B cell (primary cell): ENCODE measurements around the gene RNF150. TPM values are rescaled to one million over a fixed set of nuclear protein-coding genes. Genes with fewer than 3 reads are reported as not detected.

Experiments
- ATAC-seq: fragments of 200-7000 bp; cut with Tn5 transposase; one replicate; pipeline ENCODE4 v1.10.0; 2021; ENCODE audit warnings: low read depth, mild to moderate bottlenecking, moderate number of reproducible peaks, moderate library complexity
- CTCF ChIA-PET: fragments of 350-600 bp; sonication (Branson Sonifier 250); formaldehyde crosslinking; loops from one replicate; lab custom pipeline; 2021; ENCODE audit warnings: antibody characterized with exemption, inconsistent platforms; lab: Charles Lee
- POLR2A ChIA-PET: fragments of 350-600 bp; sonication (Branson Sonifier 250); formaldehyde crosslinking; loops from one replicate; lab custom pipeline; 2021; ENCODE audit warnings: antibody characterized with exemption; lab: Charles Lee
- DNase-seq: peaks from one replicate; pipeline ENCODE4 v3.0.0; 2013
- H2AFZ ChIP-seq: 2 replicates; pipeline ENCODE4 v1.6.1; 2012; ENCODE audit warnings: mild to moderate bottlenecking, low read depth, low read length; ENCODE audit not compliant: insufficient read depth, poor library complexity, severe bottlenecking
- H3K27ac ChIP-seq, 2 donors: 1 replicate in 1 of 2; 2 replicates in 1 of 2; pipeline ENCODE4 v1.5.1; 2012 to 2013; ENCODE audit warnings: low read length in 2 of 2, mild to moderate bottlenecking in 2 of 2, moderate library complexity in 1 of 2
- H3K27me3 ChIP-seq, 4 experiments: fragments of 200-600 bp in 1 of 4; sonication (generic) in 1 of 4; replicated peaks in 1 of 4; 1 replicate in 2 of 4; 2 replicates in 2 of 4; pipeline versions ENCODE4 v1.6.1 to v1.7.0; 2013 to 2016; ENCODE audit warnings: low read length in 3 of 4, mild to moderate bottlenecking in 2 of 4, mixed read lengths in 1 of 4, moderate library complexity in 1 of 4; ENCODE audit not compliant: insufficient read depth in 4 of 4, control insufficient read depth in 3 of 4; ENCODE audit errors: control extremely low read depth in 1 of 4
- H3K36me3 ChIP-seq, 2 experiments: replicated peaks in 1 of 2; 1 replicate in 1 of 2; 2 replicates in 1 of 2; pipeline versions ENCODE4 v1.6.1 to v1.7.1; 2013; ENCODE audit warnings: low read length in 1 of 2; ENCODE audit not compliant: insufficient read depth in 2 of 2, control insufficient read depth in 1 of 2; ENCODE audit errors: control extremely low read depth in 1 of 2, extremely low read depth in 1 of 2
- H3K4me1 ChIP-seq, 2 donors: fragments of 200-600 bp in 1 of 2; sonication (generic) in 1 of 2; 1 replicate in 1 of 2; 2 replicates in 1 of 2; pipeline versions ENCODE4 v1.5.1 to v1.6.1; 2013 to 2017; ENCODE audit warnings: low read length in 2 of 2; ENCODE audit not compliant: control insufficient read depth in 2 of 2, insufficient read depth in 2 of 2
- H3K4me2 ChIP-seq: replicated peaks from 2 replicates; pipeline ENCODE3; 2012; ENCODE audit warnings: mild to moderate bottlenecking, low read depth, low read length; ENCODE audit not compliant: poor library complexity, severe bottlenecking
- H3K4me3 ChIP-seq, 5 experiments: fragments of 200-600 bp in 1 of 5; sonication (generic) in 1 of 5; 1 replicate in 3 of 5; 2 replicates in 2 of 5; pipeline versions ENCODE4 v1.5.1 to v1.7.0; 2011 to 2016; ENCODE audit warnings: low read length in 4 of 5, mild to moderate bottlenecking in 4 of 5, low read depth in 2 of 5, control low read depth in 1 of 5, moderate library complexity in 1 of 5; ENCODE audit not compliant: insufficient read depth in 1 of 5; ENCODE audit errors: control extremely low read depth in 1 of 5, extremely low read depth in 1 of 5
- H3K79me2 ChIP-seq: fragments of 200-600 bp; sonication (generic); one replicate; pipeline ENCODE4 v1.6.0; 2016; ENCODE audit warnings: low read length; ENCODE audit not compliant: control insufficient read depth, insufficient read depth
- H3K9ac ChIP-seq: fragments of 200-600 bp; sonication (generic); 2 replicates; pipeline ENCODE4 v1.6.1; 2017; ENCODE audit warnings: mild to moderate bottlenecking, low read length, moderate library complexity
- H3K9me3 ChIP-seq, 3 donors: one replicate each; pipeline versions ENCODE4 v1.6.1 to v1.7.1; 2013; ENCODE audit warnings: low read length in 2 of 3; ENCODE audit not compliant: control insufficient read depth in 2 of 3, insufficient read depth in 1 of 3; ENCODE audit errors: control extremely low read depth in 1 of 3
- H4K20me1 ChIP-seq: 2 replicates; pipeline ENCODE4 v1.6.0; 2012; ENCODE audit warnings: mild to moderate bottlenecking, low read length; ENCODE audit not compliant: insufficient read depth, control insufficient read depth, poor library complexity, severe bottlenecking
- H3K27ac Mint-ChIP-seq: one replicate; pipeline ENCODE4 v1.8.0; 2021; ENCODE audit warnings: mixed read lengths
- H3K27me3 Mint-ChIP-seq: one replicate; pipeline ENCODE4 v1.8.0; 2021; ENCODE audit warnings: mixed read lengths
- H3K4me1 Mint-ChIP-seq: one replicate; pipeline ENCODE4 v1.8.0; 2021; ENCODE audit warnings: mixed read lengths
- H3K4me3 Mint-ChIP-seq: one replicate; pipeline ENCODE4 v1.8.0; 2021; ENCODE audit warnings: mixed read lengths
- H3K9me3 Mint-ChIP-seq: one replicate; pipeline ENCODE4 v1.8.0; 2022; ENCODE audit warnings: mixed read lengths; ENCODE audit not compliant: insufficient read depth
- EZH2 ChIP-seq: IDR thresholded peaks from 2 replicates; pipeline ENCODE4 v1.6.1; 2012; ENCODE audit warnings: borderline replicate concordance, low read depth, mild to moderate bottlenecking, moderate library complexity, low read length; ENCODE audit not compliant: insufficient read depth, poor library complexity, severe bottlenecking
- WGBS: methylation state at CpG from one replicate; pipeline ENCODE4 v1.1.5; 2013; ENCODE audit warnings: missing lambda C conversion rate; ENCODE audit not compliant: insufficient coverage; 5-methylcytosine and 5-hydroxymethylcytosine counted together
- intact Hi-C: fragments of 100-400 bp; cut with micrococcal nuclease; formaldehyde crosslinking; loops from one replicate; pipeline ENCODE4 v1.10.0; 2022
- polyA plus RNA-seq: library from polyadenylated mRNA; depleted of rRNA; stranded (reverse); fragments of >200 nt; gene quantifications from 2 replicates; pipeline ENCODE4 v1.2.3, GENCODE V29; 2012
- total RNA-seq, 2 donors: library from RNA; stranded (reverse); fragments of 120-200 nt in 1 of 2; gene quantifications; 1 replicate in 1 of 2; 2 replicates in 1 of 2; pipeline versions ENCODE4 v1.2.3 to v1.2.4, GENCODE V29; 2013 to 2022
- TF ChIP-seq, protein P1 (sequence below): fragments of 200-600 bp; IDR thresholded peaks from one replicate; pipeline ENCODE4 v1.8.0; 2022; ENCODE audit warnings: antibody characterized with exemption, mild to moderate bottlenecking

The RNF150 gene
- total and polyA plus RNA-seq, 2 donors (not counting 1 experiment from before 2014, with no cell fraction given) = not detected

DNA sequence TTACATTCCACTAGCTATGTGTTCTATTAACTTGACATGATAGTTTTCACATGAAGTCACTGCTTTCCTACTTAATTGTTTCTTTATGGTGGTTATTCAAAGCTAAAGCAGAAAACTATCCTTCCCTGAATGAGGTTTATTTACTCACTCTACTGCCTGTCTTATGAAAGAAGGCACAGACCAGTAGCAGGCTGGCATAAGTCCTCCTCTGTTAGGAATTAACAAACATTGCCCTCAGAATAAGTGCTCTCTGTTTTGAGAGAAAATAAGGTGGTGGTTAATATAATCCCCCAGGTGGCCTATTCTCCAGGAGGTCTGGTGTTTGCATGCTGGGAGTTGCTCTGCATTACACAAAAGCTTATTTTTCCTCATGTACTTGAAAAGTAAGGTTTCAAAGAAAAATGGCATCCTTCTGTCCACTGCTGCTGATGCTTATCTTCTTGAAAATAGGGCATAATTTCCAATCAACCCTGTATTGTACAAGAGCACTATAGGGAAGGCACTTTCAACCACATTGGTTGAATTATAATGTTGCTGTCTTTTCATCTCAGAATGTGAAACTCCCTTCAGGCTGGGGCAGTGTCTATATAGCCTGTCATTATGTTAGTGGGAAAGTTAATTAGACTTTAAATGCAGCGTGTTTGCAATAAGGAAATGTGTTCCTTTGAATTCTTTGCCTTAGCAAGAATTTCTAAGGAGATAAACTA, 257.4 kb downstream of the RNF150 start:
- CTCF ChIA-PET = interaction anchor here (1.5 kb wide), 1 partner anchor 14 kb away, joined by 6 read pairs; no protein-coding TSS in a partner anchor

DNA sequence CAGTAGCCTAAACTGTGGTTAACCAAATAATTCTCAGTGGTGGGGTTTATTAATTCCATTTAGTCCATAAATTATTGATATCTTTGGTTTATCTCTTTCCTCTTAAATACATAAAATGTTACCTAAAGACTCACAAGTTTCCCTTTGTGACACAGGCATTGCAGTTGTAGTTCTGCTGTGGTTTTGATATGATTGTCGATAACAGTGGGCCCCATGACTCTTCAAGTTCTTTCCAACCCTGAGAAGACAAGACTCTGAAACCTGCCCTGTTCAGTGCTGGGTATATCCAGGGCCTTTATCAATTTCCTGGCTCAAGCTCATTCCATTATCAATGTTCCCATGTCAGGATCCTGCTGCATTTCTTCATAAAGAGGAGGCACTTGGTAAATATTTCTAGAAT, 259.2 kb downstream of the RNF150 start:
- Mint-ChIP-seq H3K4me1 (no peaks in the 10 kb centered on the region), H3K27me3 (peaks cover 11% of the 10 kb centered on the region), H3K4me3 (no peak overlapping the region), H3K27ac (no peak overlapping the region), H3K9me3 (no peaks in the 10 kb centered on the region)
- Histone ChIP-seq H3K4me3 (no peak overlapping the region), H3K9ac (no peak overlapping the region), H4K20me1 (no peaks in the 10 kb centered on the region), H3K36me3 (no peaks in the 10 kb centered on the region), H3K79me2 (no peaks in the 10 kb centered on the region), H2AFZ (no peak overlapping the region), H3K27ac (no peak overlapping the region), H3K4me2 (no peak overlapping the region), H3K9me3 (peaks cover 0 to 2% (median 0%) of the 10 kb centered on the region in 3 donors), H3K27me3 (peaks cover 0 to 5% (median 0%) of the 10 kb centered on the region in 4 experiments), H3K4me1 (no peaks in the 10 kb centered on the region)
- intact Hi-C loops = no loop called here
- no peak for ATAC-seq
- CTCF ChIA-PET = interaction anchor here (1.0 to 2.0 kb wide), 3 partner anchors 10 to 514 kb away, joined by 3 to 6 read pairs (median 5); no protein-coding TSS in a partner anchor
- no CpG with 5 or more reads among the region's 1 CpG for WGBS
- POLR2A ChIA-PET = no interaction called here
- TF ChIP-seq EZH2 = no peak
- TF ChIP-seq, protein P1, sequence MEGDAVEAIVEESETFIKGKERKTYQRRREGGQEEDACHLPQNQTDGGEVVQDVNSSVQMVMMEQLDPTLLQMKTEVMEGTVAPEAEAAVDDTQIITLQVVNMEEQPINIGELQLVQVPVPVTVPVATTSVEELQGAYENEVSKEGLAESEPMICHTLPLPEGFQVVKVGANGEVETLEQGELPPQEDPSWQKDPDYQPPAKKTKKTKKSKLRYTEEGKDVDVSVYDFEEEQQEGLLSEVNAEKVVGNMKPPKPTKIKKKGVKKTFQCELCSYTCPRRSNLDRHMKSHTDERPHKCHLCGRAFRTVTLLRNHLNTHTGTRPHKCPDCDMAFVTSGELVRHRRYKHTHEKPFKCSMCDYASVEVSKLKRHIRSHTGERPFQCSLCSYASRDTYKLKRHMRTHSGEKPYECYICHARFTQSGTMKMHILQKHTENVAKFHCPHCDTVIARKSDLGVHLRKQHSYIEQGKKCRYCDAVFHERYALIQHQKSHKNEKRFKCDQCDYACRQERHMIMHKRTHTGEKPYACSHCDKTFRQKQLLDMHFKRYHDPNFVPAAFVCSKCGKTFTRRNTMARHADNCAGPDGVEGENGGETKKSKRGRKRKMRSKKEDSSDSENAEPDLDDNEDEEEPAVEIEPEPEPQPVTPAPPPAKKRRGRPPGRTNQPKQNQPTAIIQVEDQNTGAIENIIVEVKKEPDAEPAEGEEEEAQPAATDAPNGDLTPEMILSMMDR = no peak
- no peak for DNase-seq

More for the DNA sequence above, 257.4 kb downstream of the RNF150 start:
- no peak overlapping the region for H3K4me3 ChIP-seq
- intact Hi-C loops = no loop called here
- H3K27me3 ChIP-seq = no peaks in the 10 kb centered on the region
- no peaks in the 10 kb centered on the region for H3K36me3 ChIP-seq
- POLR2A ChIA-PET = no interaction called here
- ATAC-seq = no peak
- H3K27ac ChIP-seq = no peak overlapping the region
- peaks cover 3% of the 10 kb centered on the region in 3 donors for H3K9me3 ChIP-seq
- TF ChIP-seq, protein P1 = no peak
- TF ChIP-seq EZH2 = no peak
- H3K27ac Mint-ChIP-seq = no peak overlapping the region
- no peaks in the 10 kb centered on the region for H3K4me1 Mint-ChIP-seq
- no peaks in the 10 kb centered on the region for H3K4me1 ChIP-seq
- WGBS = no CpG with 5 or more reads among the region's 1 CpG
- no peak overlapping the region for H3K9ac ChIP-seq
- no peaks in the 10 kb centered on the region for H4K20me1 ChIP-seq
- no peak overlapping the region for H2AFZ ChIP-seq
- no peak overlapping the region for H3K4me2 ChIP-seq
- no peaks in the 10 kb centered on the region for H3K9me3 Mint-ChIP-seq
- H3K79me2 ChIP-seq = no peaks in the 10 kb centered on the region
- no peak for DNase-seq
- H3K4me3 Mint-ChIP-seq = no peak overlapping the region
- peaks cover 8% of the 10 kb centered on the region for H3K27me3 Mint-ChIP-seq
